Measurements from ENCODE around the gene GGT5.

DNA sequence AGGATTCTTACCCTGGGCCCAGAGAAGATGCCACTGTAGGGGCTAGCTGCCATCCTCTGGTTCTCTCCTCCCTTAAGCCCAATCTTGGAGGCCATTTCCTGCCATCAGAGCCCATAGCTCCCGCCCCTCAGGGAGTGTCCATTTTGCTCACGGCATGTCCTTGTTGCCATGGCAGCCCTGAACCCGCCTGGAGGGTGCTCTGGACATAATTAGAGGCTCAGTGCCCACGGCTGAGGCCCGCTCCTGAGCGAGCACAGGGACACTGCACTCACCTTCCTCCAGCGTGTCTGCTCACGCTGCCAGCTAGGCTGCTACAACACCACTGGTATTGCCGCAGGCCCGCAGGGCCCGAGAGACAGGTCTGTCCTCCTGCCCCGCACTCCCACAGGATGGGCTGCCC lies 74.7 kb downstream of the GGT5 start:
- TF ChIP-seq, protein P1, sequence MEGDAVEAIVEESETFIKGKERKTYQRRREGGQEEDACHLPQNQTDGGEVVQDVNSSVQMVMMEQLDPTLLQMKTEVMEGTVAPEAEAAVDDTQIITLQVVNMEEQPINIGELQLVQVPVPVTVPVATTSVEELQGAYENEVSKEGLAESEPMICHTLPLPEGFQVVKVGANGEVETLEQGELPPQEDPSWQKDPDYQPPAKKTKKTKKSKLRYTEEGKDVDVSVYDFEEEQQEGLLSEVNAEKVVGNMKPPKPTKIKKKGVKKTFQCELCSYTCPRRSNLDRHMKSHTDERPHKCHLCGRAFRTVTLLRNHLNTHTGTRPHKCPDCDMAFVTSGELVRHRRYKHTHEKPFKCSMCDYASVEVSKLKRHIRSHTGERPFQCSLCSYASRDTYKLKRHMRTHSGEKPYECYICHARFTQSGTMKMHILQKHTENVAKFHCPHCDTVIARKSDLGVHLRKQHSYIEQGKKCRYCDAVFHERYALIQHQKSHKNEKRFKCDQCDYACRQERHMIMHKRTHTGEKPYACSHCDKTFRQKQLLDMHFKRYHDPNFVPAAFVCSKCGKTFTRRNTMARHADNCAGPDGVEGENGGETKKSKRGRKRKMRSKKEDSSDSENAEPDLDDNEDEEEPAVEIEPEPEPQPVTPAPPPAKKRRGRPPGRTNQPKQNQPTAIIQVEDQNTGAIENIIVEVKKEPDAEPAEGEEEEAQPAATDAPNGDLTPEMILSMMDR (IDR thresholded peaks at IDR 0.05): no peak
- no peak for TF ChIP-seq ZFX (IDR thresholded peaks at IDR 0.05; ENCODE audit: borderline replicate concordance)

Measured in 22Rv1 (cell line).